ENCODE results near the gene HIRA.

DNA sequence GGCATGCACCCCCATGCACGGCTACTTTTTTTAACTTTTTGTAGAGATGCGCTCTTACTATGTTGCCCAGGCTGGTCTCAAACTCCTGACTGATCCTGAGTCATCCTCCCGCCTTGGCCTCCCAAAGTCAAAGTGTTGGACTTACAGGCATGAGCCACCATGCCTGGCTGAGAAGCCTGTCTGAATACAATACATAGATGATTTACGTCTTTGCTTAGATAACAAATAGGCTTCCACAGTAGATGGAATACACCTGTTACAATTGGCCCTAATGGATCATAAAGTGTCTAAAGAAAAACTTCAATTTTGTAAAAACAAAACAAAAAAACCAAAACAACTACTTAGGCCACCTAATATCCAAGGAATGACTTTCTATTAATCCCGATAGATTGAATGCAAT, 127.0 kb downstream of the HIRA start:
- TF ChIP-seq, protein P1, sequence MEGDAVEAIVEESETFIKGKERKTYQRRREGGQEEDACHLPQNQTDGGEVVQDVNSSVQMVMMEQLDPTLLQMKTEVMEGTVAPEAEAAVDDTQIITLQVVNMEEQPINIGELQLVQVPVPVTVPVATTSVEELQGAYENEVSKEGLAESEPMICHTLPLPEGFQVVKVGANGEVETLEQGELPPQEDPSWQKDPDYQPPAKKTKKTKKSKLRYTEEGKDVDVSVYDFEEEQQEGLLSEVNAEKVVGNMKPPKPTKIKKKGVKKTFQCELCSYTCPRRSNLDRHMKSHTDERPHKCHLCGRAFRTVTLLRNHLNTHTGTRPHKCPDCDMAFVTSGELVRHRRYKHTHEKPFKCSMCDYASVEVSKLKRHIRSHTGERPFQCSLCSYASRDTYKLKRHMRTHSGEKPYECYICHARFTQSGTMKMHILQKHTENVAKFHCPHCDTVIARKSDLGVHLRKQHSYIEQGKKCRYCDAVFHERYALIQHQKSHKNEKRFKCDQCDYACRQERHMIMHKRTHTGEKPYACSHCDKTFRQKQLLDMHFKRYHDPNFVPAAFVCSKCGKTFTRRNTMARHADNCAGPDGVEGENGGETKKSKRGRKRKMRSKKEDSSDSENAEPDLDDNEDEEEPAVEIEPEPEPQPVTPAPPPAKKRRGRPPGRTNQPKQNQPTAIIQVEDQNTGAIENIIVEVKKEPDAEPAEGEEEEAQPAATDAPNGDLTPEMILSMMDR (IDR thresholded peaks at IDR 0.05) = no peak
- TF ChIP-seq POLR2AphosphoS5 (IDR thresholded peaks at IDR 0.05) = no peak

All from prostate gland (tissue), 2 donors.